GM19455 (cell line): ENCODE data around the gene OLFM2.
"Not testable (repeated sequence)": the region's sequence is repeated elsewhere in the genome, so short reads cannot be mapped to it uniquely, and the experiment has no call there.

Source experiments
- ATAC-seq: cut with Tn5 transposase; IDR thresholded peaks from one replicate; pipeline ENCODE4 v1.9.1; 2021; ENCODE audit not compliant: unreplicated experiment

OLFM2 gene

GRCh38 chr19:9943744-9944143, 7.4 kb upstream of the OLFM2 start:
- no peak for ATAC-seq

- ATAC-seq = no peak
These were observed 5.4 kb upstream of the OLFM2 start for GRCh38 chr19:9941671-9942070.

GRCh38 chr19:9941231-9941630, 4.9 kb upstream of the OLFM2 start:
- ATAC-seq = no peak

- no peak for ATAC-seq
These were observed 4.5 kb upstream of the OLFM2 start for GRCh38 chr19:9940778-9941177.

- no peak for ATAC-seq
These were observed 3.1 kb upstream of the OLFM2 start for GRCh38 chr19:9939301-9939913.

GRCh38 chr19:9937001-9937411, 691 bp upstream of the OLFM2 start:
- no peak for ATAC-seq

GRCh38 chr19:9935506-9936325, 599 bp downstream of the OLFM2 start:
- no peak for ATAC-seq

GRCh38 chr19:9934132-9934950, 2.0 kb downstream of the OLFM2 start:
- no peak for ATAC-seq

GRCh38 chr19:9932835-9933234, 3.5 kb downstream of the OLFM2 start:
- no peak for ATAC-seq

GRCh38 chr19:9931629-9932028, 4.7 kb downstream of the OLFM2 start:
- ATAC-seq = no peak

- no peak for ATAC-seq
These were observed 12.9 kb downstream of the OLFM2 start for GRCh38 chr19:9923440-9923839.

- ATAC-seq = not testable (repeated sequence)
These were observed 13.4 kb downstream of the OLFM2 start for GRCh38 chr19:9922782-9923379.

GRCh38 chr19:9917321-9917720, 19.0 kb downstream of the OLFM2 start:
- no peak for ATAC-seq

GRCh38 chr19:9916719-9917118, 19.6 kb downstream of the OLFM2 start:
- ATAC-seq = no peak

GRCh38 chr19:9914315-9915207, 21.8 kb downstream of the OLFM2 start:
- ATAC-seq = no peak

GRCh38 chr19:9914001-9914314, 22.4 kb downstream of the OLFM2 start:
- no peak for ATAC-seq

- no peak for ATAC-seq
These were observed 22.9 kb downstream of the OLFM2 start for GRCh38 chr19:9913237-9914000.

- ATAC-seq = no peak
These were observed 23.6 kb downstream of the OLFM2 start for GRCh38 chr19:9912551-9913236.

- no peak for ATAC-seq
These were observed 24.7 kb downstream of the OLFM2 start for GRCh38 chr19:9911524-9912185.
